ENCODE data around the gene DDOST. TPM values are rescaled to one million over a fixed set of nuclear protein-coding genes. Genes with fewer than 3 reads are reported as not detected.

The DDOST gene
- total and polyA plus RNA-seq, 7 experiments from 2014 or later = 96.9 to 223 (median 121) TPM

GRCh38 chr1:20700636-20701215 lies 39.6 kb upstream of the DDOST start:
- H3K27ac Mint-ChIP-seq = peak overlapping the region in 1 of 9 donors; percentile 50
- intact Hi-C loops (cut with micrococcal nuclease) = no loop called here
- H3K4me1 Mint-ChIP-seq = peaks cover 3 to 8% (median 4%) of the 10 kb centered on the region in 7 donors
- no peaks in the 10 kb centered on the region for H3K36me3 Mint-ChIP-seq
- H3K27me3 Mint-ChIP-seq = peaks cover 0 to 3% (median 0%) of the 10 kb centered on the region in 5 donors
- H3K36me3 ChIP-seq (ENCODE audit: control insufficient read depth in 2 of 3, insufficient read depth in 3 of 3, low read length in 3 of 3) = no peaks in the 10 kb centered on the region
- POLR2A ChIA-PET = no interaction called here
- CTCF ChIA-PET = interaction anchor here (0.6 kb wide), 1 partner anchor 788 kb away, joined by 3 read pairs; no protein-coding TSS in a partner anchor
- H3K4me3 Mint-ChIP-seq = no peak overlapping the region
- DNase-seq (no peak), ATAC-seq (no peak)
- no peaks in the 10 kb centered on the region for H3K9me3 ChIP-seq (ENCODE audit: control insufficient read depth in 2 of 3, low read length in 3 of 3)
- no peak overlapping the region for H3K27ac ChIP-seq (ENCODE audit: low read depth, low read length)
- no peak overlapping the region for H3K4me3 ChIP-seq (ENCODE audit: low read length)
- H3K9me3 Mint-ChIP-seq = no peaks in the 10 kb centered on the region
- no peaks in the 10 kb centered on the region for H3K27me3 ChIP-seq (ENCODE audit: control insufficient read depth in 2 of 2, insufficient read depth in 2 of 2, low read length in 2 of 2)
- H3K4me1 ChIP-seq (ENCODE audit: control insufficient read depth in 2 of 2, insufficient read depth in 2 of 2, low read length in 2 of 2) = peaks cover 0 to 5% of the 10 kb centered on the region in 2 donors

- H3K27ac ChIP-seq (ENCODE audit: low read depth, low read length) = no peak overlapping the region
- H3K9me3 ChIP-seq (ENCODE audit: control insufficient read depth in 2 of 3, low read length in 3 of 3) = no peaks in the 10 kb centered on the region
- H3K4me1 ChIP-seq (ENCODE audit: control insufficient read depth in 2 of 2, insufficient read depth in 2 of 2, low read length in 2 of 2) = peaks cover 0 to 5% of the 10 kb centered on the region in 2 donors
- Mint-ChIP-seq H3K4me3 (peak overlapping the region in 1 of 10 donors; percentile 37), H3K27ac (no peak overlapping the region), H3K4me1 (peaks cover 3 to 8% (median 4%) of the 10 kb centered on the region in 7 donors), H3K36me3 (no peaks in the 10 kb centered on the region), H3K27me3 (peaks cover 0 to 5% (median 0%) of the 10 kb centered on the region in 5 donors), H3K9me3 (no peaks in the 10 kb centered on the region)
- no peaks in the 10 kb centered on the region for H3K27me3 ChIP-seq (ENCODE audit: control insufficient read depth in 2 of 2, insufficient read depth in 2 of 2, low read length in 2 of 2)
- DNase-seq (no peak), ATAC-seq (no peak)
- ChIA-PET POLR2A (no interaction called here), CTCF (interaction anchor here (0.5 to 5.4 kb wide), 4 partner anchors 66 to 521 kb away, joined by 3 to 64 read pairs (median 6); no protein-coding TSS in a partner anchor)
- no peak overlapping the region for H3K4me3 ChIP-seq (ENCODE audit: low read length)
- intact Hi-C loops (cut with micrococcal nuclease) = no loop called here
- H3K36me3 ChIP-seq (ENCODE audit: control insufficient read depth in 2 of 3, insufficient read depth in 3 of 3, low read length in 3 of 3) = no peaks in the 10 kb centered on the region
Measured at GRCh38 chr1:20699558-20699957, 38.4 kb upstream of the DDOST start.

GRCh38 chr1:20698195-20698910 lies 37.2 kb upstream of the DDOST start:
- no peaks in the 10 kb centered on the region for H3K36me3 ChIP-seq (ENCODE audit: control insufficient read depth in 2 of 3, insufficient read depth in 3 of 3, low read length in 3 of 3)
- ChIA-PET POLR2A (interaction anchor here (0.7 kb wide), 1 partner anchor 894 kb away, joined by 3 read pairs; no protein-coding TSS in a partner anchor), CTCF (interaction anchor here (0.7 to 5.4 kb wide), 2 partner anchors 82 to 498 kb away, joined by 3 to 64 read pairs; no protein-coding TSS in a partner anchor)
- no peaks in the 10 kb centered on the region for H3K9me3 ChIP-seq (ENCODE audit: control insufficient read depth in 2 of 3, low read length in 3 of 3)
- H3K4me3 ChIP-seq (ENCODE audit: low read length) = no peak overlapping the region
- peaks cover 0 to 5% (median 0%) of the 10 kb centered on the region in 5 donors for H3K27me3 Mint-ChIP-seq
- H3K4me1 ChIP-seq (ENCODE audit: control insufficient read depth in 2 of 2, insufficient read depth in 2 of 2, low read length in 2 of 2) = peaks cover 0 to 5% of the 10 kb centered on the region in 2 donors
- H3K4me3 Mint-ChIP-seq = peak overlapping the region in 2 of 10 donors; percentile 48 to 58
- no peak for DNase-seq
- no peak overlapping the region for H3K27ac ChIP-seq (ENCODE audit: low read depth, low read length)
- H3K9me3 Mint-ChIP-seq = no peaks in the 10 kb centered on the region
- H3K27me3 ChIP-seq (ENCODE audit: control insufficient read depth in 2 of 2, insufficient read depth in 2 of 2, low read length in 2 of 2) = no peaks in the 10 kb centered on the region
- no peak overlapping the region for H3K27ac Mint-ChIP-seq
- no peak for ATAC-seq
- no peaks in the 10 kb centered on the region for H3K36me3 Mint-ChIP-seq
- intact Hi-C loops (cut with micrococcal nuclease) = no loop called here
- H3K4me1 Mint-ChIP-seq = peaks cover 3 to 8% (median 4%) of the 10 kb centered on the region in 7 donors

GRCh38 chr1:20697563-20697962 lies 36.4 kb upstream of the DDOST start:
- peak overlapping the region in 1 of 10 donors; percentile 86 for H3K4me3 Mint-ChIP-seq
- no peak overlapping the region for H3K27ac ChIP-seq (ENCODE audit: low read depth, low read length)
- no peaks in the 10 kb centered on the region for H3K9me3 ChIP-seq (ENCODE audit: control insufficient read depth in 2 of 3, low read length in 3 of 3)
- H3K4me1 Mint-ChIP-seq = peaks cover 3 to 8% (median 4%) of the 10 kb centered on the region in 7 donors
- no peaks in the 10 kb centered on the region for H3K27me3 ChIP-seq (ENCODE audit: control insufficient read depth in 2 of 2, insufficient read depth in 2 of 2, low read length in 2 of 2)
- no peaks in the 10 kb centered on the region for H3K36me3 ChIP-seq (ENCODE audit: control insufficient read depth in 2 of 3, insufficient read depth in 3 of 3, low read length in 3 of 3)
- peaks cover 0 to 5% of the 10 kb centered on the region in 2 donors for H3K4me1 ChIP-seq (ENCODE audit: control insufficient read depth in 2 of 2, insufficient read depth in 2 of 2, low read length in 2 of 2)
- no peaks in the 10 kb centered on the region for H3K36me3 Mint-ChIP-seq
- H3K27me3 Mint-ChIP-seq = peaks cover 0 to 7% (median 0%) of the 10 kb centered on the region in 5 donors
- no peak for DNase-seq
- no peak overlapping the region for H3K27ac Mint-ChIP-seq
- ChIA-PET CTCF (interaction anchor here (0.7 to 5.4 kb wide), 5 partner anchors 11 to 789 kb away, joined by 3 to 64 read pairs (median 3); partner anchors contain the start of gene DDOST), POLR2A (interaction anchor here (1.1 kb wide), 1 partner anchor 498 kb away, joined by 3 read pairs; no protein-coding TSS in a partner anchor)
- ATAC-seq = no peak
- intact Hi-C loops (cut with micrococcal nuclease) = no loop called here
- no peak overlapping the region for H3K4me3 ChIP-seq (ENCODE audit: low read length)
- no peaks in the 10 kb centered on the region for H3K9me3 Mint-ChIP-seq

GRCh38 chr1:20696397-20697333 lies 35.5 kb upstream of the DDOST start:
- Mint-ChIP-seq H3K27me3 (peaks cover 0 to 7% (median 0%) of the 10 kb centered on the region in 5 donors), H3K27ac (peak overlapping the region in 4 of 9 donors; percentile 38 to 77 (median 70)), H3K9me3 (no peaks in the 10 kb centered on the region), H3K4me3 (peak overlapping the region; percentile 81 to 91 (median 89)), H3K4me1 (peaks cover 3 to 8% (median 4%) of the 10 kb centered on the region in 7 donors), H3K36me3 (no peaks in the 10 kb centered on the region)
- no peaks in the 10 kb centered on the region for H3K27me3 ChIP-seq (ENCODE audit: control insufficient read depth in 2 of 2, insufficient read depth in 2 of 2, low read length in 2 of 2)
- ATAC-seq (peak; percentile 96), DNase-seq (peak; percentile 38 to 73 (median 65))
- POLR2A ChIA-PET = interaction anchor here (0.6 to 1.1 kb wide), 2 partner anchors 498 to 499 kb away, joined by 3 to 5 read pairs; no protein-coding TSS in a partner anchor
- no peaks in the 10 kb centered on the region for H3K36me3 ChIP-seq (ENCODE audit: control insufficient read depth in 2 of 3, insufficient read depth in 3 of 3, low read length in 3 of 3)
- CTCF ChIA-PET = interaction anchor here (0.6 to 5.4 kb wide), 14 partner anchors 10 to 790 kb away, joined by 3 to 64 read pairs (median 4); partner anchors contain the start of gene DDOST
- peak overlapping the region; percentile 89 for H3K4me3 ChIP-seq (ENCODE audit: low read length)
- peak overlapping the region; percentile 40 for H3K27ac ChIP-seq (ENCODE audit: low read depth, low read length)
- intact Hi-C loops (cut with micrococcal nuclease) = loop anchor here (1.0 kb wide), 3 partner anchors 37 to 499 kb away; partner anchors contain the start of gene PINK1 (in 1 of the 2)
- peaks cover 0 to 5% of the 10 kb centered on the region in 2 donors for H3K4me1 ChIP-seq (ENCODE audit: control insufficient read depth in 2 of 2, insufficient read depth in 2 of 2, low read length in 2 of 2)
- no peaks in the 10 kb centered on the region for H3K9me3 ChIP-seq (ENCODE audit: control insufficient read depth in 2 of 3, low read length in 3 of 3)

GRCh38 chr1:20695515-20695914 lies 34.3 kb upstream of the DDOST start:
- Histone ChIP-seq H3K4me1 (ENCODE audit: control insufficient read depth in 2 of 2, insufficient read depth in 2 of 2, low read length in 2 of 2) (peaks cover 0 to 5% of the 10 kb centered on the region in 2 donors), H3K4me3 (ENCODE audit: low read length) (no peak overlapping the region), H3K36me3 (ENCODE audit: control insufficient read depth in 2 of 3, insufficient read depth in 3 of 3, low read length in 3 of 3) (no peaks in the 10 kb centered on the region), H3K9me3 (ENCODE audit: control insufficient read depth in 2 of 3, low read length in 3 of 3) (no peaks in the 10 kb centered on the region), H3K27ac (ENCODE audit: low read depth, low read length) (no peak overlapping the region), H3K27me3 (ENCODE audit: control insufficient read depth in 2 of 2, insufficient read depth in 2 of 2, low read length in 2 of 2) (no peaks in the 10 kb centered on the region)
- DNase-seq (no peak), ATAC-seq (no peak)
- Mint-ChIP-seq H3K4me3 (peak overlapping the region in 7 of 10 donors; percentile 54 to 90 (median 88)), H3K27ac (no peak overlapping the region), H3K4me1 (peaks cover 3 to 8% (median 4%) of the 10 kb centered on the region in 7 donors), H3K27me3 (peaks cover 0 to 7% (median 0%) of the 10 kb centered on the region in 5 donors), H3K9me3 (no peaks in the 10 kb centered on the region), H3K36me3 (no peaks in the 10 kb centered on the region)
- ChIA-PET CTCF (interaction anchor here (0.5 to 5.4 kb wide), 2 partner anchors 55 to 500 kb away, joined by 5 to 64 read pairs; no protein-coding TSS in a partner anchor), POLR2A (no interaction called here)
- intact Hi-C loops (cut with micrococcal nuclease) = no loop called here

All from naive thymus-derived CD4-positive, alpha-beta T cell (primary cell).